Left lung (tissue), 10 donors: Measurements from ENCODE around the gene CABP4. TPM values are rescaled to one million over a fixed set of nuclear protein-coding genes. Genes with fewer than 3 reads are reported as not detected.
"Not testable (repeated sequence)": the region's sequence is repeated elsewhere in the genome, so short reads cannot be mapped to it uniquely, and the experiment has no call there.

ENCODE experiments used
- ATAC-seq: fragments of 200-7000 bp; cut with Tn5 transposase; one replicate; pipeline ENCODE4 v1.9.1; 2020; ENCODE audit warnings: moderate library complexity
- DNase-seq, 4 donors: peaks; one replicate each; pipeline ENCODE4 v3.0.0-alpha.2; 2013 to 2020
- H3K27ac ChIP-seq, 2 donors: fragments of 200-600 bp; sonication (generic) in 1 of 2; one replicate each; pipeline versions ENCODE4 v1.5.0 to v1.8.0; 2020 to 2021
- H3K27me3 ChIP-seq, 2 donors: fragments of 200-600 bp; sonication (generic) in 1 of 2; one replicate each; pipeline versions ENCODE4 v1.5.0 to v1.8.0; 2020 to 2021
- H3K36me3 ChIP-seq, 2 donors: fragments of 200-600 bp; sonication (generic) in 1 of 2; one replicate each; pipeline versions ENCODE4 v1.5.0 to v1.8.0; 2020 to 2021
- H3K4me1 ChIP-seq, 2 donors: fragments of 200-600 bp; one replicate each; pipeline ENCODE4 v1.8.0; 2021
- H3K4me3 ChIP-seq, 2 donors: fragments of 200-600 bp; sonication (generic) in 1 of 2; one replicate each; pipeline versions ENCODE4 v1.5.0 to v1.8.0; 2020 to 2021; ENCODE audit warnings: mild to moderate bottlenecking in 1 of 2
- H3K9me3 ChIP-seq, 2 donors: fragments of 200-600 bp; sonication (generic) in 1 of 2; one replicate each; pipeline versions ENCODE4 v1.5.0 to v1.8.0; 2020 to 2021
- intact Hi-C, 2 donors: fragments of 100-400 bp; cut with DNase I; formaldehyde crosslinking; loops; one replicate each; pipeline versions ENCODE4 v1.11.2 to v1.14.2; 2022
- polyA plus RNA-seq, 6 donors: library from polyadenylated mRNA; unstranded; fragments of 120-200 nt; gene quantifications; one replicate each; pipeline ENCODE4 v1.2.1, GENCODE V29; 2013; ENCODE audit not compliant: insufficient read length in 6 of 6
- total RNA-seq, 2 donors: library from RNA; stranded (reverse); fragmentation: NEBNext Ultra II Directional; extraction: Animal tissue kit (Norgen Biotek cat#: 25700); gene quantifications; one replicate each; pipeline ENCODE4 v1.2.1, GENCODE V29; 2021
- TF ChIP-seq, protein P1 (sequence below), 2 donors: fragments of 200-600 bp; sonication (generic) in 1 of 2; IDR thresholded peaks; one replicate each; pipeline versions ENCODE4 v1.5.0 to v1.8.0; 2021; ENCODE audit warnings: antibody characterized with exemption in 2 of 2
- donor health status: DM: no; HTN: yes; CAD: no.
- donor health status: DM: no; HTN: no; CAD: no.

Gene CABP4
- total and polyA plus RNA-seq, 8 donors, result 1.4 to 2.8 (median 2.2) TPM

DNA sequence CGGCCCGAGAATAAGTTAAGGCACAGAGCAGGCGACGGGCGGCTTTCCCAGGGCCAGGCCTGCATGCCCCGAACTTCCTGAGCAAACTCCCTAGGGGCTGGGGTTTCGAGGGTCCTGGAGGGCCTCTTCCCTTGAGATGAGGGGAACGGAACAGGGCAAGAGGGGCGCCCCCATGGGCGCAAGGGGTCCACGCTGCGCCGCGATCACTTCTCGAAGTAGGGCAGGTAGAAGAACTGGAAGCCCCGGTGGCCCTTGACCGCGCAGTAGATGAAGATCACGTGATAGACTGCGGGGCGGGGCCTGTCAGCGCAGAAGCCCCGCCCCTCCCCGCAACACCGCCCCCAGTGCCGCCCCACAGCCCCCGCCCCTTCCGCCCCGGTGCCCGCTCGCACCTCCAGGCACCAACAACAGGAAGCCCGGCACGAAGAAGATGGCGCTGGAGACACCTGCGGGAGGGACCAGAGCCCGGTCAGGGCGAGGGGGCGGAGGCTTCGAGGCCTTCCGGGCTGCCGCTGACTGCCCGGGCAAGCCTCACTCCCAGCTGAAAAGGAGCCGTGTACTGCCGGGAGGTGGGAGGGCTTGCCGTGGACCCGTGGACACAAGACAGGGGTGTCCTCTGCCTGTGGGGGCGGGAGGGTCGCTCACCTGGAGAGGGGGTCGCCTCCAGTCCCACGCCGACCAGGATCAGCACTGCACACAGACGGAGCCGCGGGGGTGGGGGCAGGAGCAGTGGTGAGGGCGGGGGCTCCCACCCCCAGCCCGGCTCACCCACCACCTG lies 9.4 kb downstream of the CABP4 start:
- Histone ChIP-seq H3K4me3 (peak overlapping the region; percentile 46 to 66), H3K27me3 (no peaks in the 10 kb centered on the region), H3K36me3 (no peaks in the 10 kb centered on the region), H3K4me1 (peaks cover 11 to 47% of the 10 kb centered on the region in 2 donors), H3K9me3 (no peaks in the 10 kb centered on the region), H3K27ac (peak overlapping the region; percentile 84 to 87)
- intact Hi-C loops, result no loop called here
- TF ChIP-seq, protein P1, sequence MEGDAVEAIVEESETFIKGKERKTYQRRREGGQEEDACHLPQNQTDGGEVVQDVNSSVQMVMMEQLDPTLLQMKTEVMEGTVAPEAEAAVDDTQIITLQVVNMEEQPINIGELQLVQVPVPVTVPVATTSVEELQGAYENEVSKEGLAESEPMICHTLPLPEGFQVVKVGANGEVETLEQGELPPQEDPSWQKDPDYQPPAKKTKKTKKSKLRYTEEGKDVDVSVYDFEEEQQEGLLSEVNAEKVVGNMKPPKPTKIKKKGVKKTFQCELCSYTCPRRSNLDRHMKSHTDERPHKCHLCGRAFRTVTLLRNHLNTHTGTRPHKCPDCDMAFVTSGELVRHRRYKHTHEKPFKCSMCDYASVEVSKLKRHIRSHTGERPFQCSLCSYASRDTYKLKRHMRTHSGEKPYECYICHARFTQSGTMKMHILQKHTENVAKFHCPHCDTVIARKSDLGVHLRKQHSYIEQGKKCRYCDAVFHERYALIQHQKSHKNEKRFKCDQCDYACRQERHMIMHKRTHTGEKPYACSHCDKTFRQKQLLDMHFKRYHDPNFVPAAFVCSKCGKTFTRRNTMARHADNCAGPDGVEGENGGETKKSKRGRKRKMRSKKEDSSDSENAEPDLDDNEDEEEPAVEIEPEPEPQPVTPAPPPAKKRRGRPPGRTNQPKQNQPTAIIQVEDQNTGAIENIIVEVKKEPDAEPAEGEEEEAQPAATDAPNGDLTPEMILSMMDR (IDR thresholded peaks at IDR 0.05), result no peak
- peak in 3 of 4 donors; percentile 80 to 97 (median 93) for DNase-seq
- peak; percentile 82 for ATAC-seq

DNA sequence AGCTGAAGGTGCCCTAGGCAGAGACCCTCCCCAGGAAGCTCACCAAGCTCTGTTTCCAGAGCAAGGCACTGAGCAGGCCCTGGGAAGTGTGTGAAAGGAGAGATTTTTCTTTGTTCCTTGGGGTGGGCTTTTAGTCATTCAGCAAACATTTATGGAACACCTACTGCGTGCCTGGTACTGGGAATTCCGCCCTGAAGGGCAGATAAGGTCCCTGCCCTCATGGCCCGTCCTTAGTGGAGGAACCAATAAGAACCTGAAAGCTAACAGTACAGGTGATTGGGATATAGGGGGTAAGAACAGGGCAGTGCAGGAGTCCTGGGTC lies 10.0 kb downstream of the CABP4 start:
- Histone ChIP-seq H3K9me3 (no peaks in the 10 kb centered on the region), H3K27me3 (no peaks in the 10 kb centered on the region), H3K4me1 (peaks cover 13 to 50% of the 10 kb centered on the region in 2 donors), H3K4me3 (peak overlapping the region; percentile 46 to 66), H3K36me3 (no peaks in the 10 kb centered on the region), H3K27ac (peak overlapping the region; percentile 84 to 87)
- TF ChIP-seq, protein P1 (IDR thresholded peaks at IDR 0.05), result no peak
- DNase-seq (no peak), ATAC-seq (no peak)
- intact Hi-C loops, result no loop called here

DNA sequence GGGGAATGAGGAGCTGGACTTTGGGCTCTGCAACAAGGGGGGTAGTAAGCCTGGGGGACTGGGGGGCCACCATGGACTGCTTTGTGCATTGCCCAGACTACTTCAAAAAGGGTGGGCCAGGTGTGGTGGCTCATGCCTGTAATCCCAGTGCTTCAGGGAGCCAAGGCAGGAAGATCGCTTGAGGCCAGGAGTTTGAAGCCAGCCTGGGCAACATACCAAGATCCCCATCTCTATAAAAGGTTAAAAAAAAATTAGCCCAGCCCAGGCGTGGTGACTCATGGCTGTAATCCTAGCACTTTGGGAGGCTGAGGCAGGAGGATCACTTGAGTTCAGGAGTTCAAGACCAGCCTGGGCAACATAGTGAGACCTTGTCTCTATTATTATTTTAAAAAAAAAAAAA lies 10.4 kb downstream of the CABP4 start:
- H3K4me3 ChIP-seq, result peak overlapping the region; percentile 46 to 66
- intact Hi-C loops, H3K36me3 ChIP-seq, DNase-seq, H3K27me3 ChIP-seq, H3K9me3 ChIP-seq, ATAC-seq: not testable (repeated sequence)
- peaks cover 13 to 50% of the 10 kb centered on the region in 2 donors for H3K4me1 ChIP-seq
- H3K27ac ChIP-seq, result peak overlapping the region in 1 of 2 donors; percentile 84

DNA sequence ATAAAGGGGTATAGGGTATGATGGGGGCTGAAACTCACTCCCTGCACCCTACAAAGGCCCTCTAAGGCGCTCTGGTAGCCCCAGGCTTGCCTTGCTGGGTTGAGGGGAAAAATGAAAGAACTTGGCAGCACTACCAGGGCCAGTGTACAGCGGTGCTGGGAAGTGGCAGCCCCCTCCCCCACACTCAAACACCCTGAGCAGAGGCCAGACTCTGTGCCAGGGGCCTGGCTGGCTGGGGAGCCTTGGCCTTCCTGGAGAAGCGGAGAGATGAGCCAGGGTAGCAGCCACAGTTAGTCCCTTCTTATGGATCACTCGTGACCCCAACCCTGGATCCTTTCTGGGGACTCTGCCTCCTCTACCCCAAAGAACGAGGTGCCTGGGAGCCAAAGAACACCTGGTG lies 11.2 kb downstream of the CABP4 start:
- intact Hi-C loops, result no loop called here
- no peak for DNase-seq
- H3K27me3 ChIP-seq, result no peaks in the 10 kb centered on the region
- no peak for ATAC-seq
- no peaks in the 10 kb centered on the region for H3K36me3 ChIP-seq
- H3K4me1 ChIP-seq, result peaks cover 13 to 50% of the 10 kb centered on the region in 2 donors
- TF ChIP-seq, protein P1 (IDR thresholded peaks at IDR 0.05), result no peak
- H3K27ac ChIP-seq, result peak overlapping the region in 1 of 2 donors; percentile 88
- no peak overlapping the region for H3K4me3 ChIP-seq
- H3K9me3 ChIP-seq, result no peaks in the 10 kb centered on the region

DNA sequence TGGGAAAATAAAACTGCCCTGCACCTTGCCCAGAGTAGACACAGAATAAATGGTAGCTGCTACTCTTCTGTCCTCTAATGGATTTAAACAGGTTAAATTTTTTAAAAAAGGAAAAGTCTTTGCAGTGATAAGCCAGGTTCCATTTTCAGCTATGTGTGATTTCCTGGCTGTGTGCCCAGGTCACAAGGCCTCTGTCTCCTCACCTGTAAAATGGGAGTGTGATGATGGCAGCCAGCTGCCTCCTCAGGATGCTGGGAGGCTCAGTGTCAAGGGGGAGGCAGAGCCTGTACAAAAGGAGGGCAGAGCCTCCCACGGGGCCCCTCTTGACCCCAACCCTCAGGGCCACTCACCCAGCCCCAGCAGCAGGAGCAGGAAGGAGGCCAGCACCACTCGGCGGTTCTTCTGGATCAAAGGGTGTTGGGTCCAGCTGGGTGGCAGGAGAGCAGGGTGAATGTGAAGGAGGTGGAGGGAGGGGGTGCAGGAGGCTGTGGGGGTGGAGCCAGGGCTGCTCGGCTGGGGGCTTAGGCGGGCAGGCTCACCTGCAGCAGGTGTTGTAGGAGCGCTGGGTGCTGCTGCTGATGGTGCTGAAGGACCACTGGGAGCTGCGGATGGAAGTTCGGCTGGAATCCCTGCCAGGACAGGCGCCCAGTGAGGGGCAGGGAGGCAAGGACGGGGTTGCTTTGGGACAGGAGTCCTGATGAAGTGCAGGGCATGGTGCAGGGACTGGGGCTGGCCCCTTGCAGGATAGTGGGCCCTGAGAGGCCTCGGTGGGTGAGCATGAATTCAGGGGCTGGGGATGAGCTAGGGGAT lies 12.0 kb downstream of the CABP4 start:
- Histone ChIP-seq H3K27ac (peak overlapping the region in 1 of 2 donors; percentile 88), H3K27me3 (no peaks in the 10 kb centered on the region), H3K4me3 (peak overlapping the region in 1 of 2 donors; percentile 96), H3K9me3 (no peaks in the 10 kb centered on the region), H3K36me3 (no peaks in the 10 kb centered on the region), H3K4me1 (peaks cover 13 to 50% of the 10 kb centered on the region in 2 donors)
- TF ChIP-seq, protein P1 (IDR thresholded peaks at IDR 0.05), result no peak
- intact Hi-C loops, result no loop called here
- DNase-seq (no peak), ATAC-seq (no peak)
